Astrocyte of the cerebellum (primary cell): ENCODE measurements around the gene AGT.

Experiments used
- DNase-seq: peaks from one replicate; pipeline ENCODE4 v3.0.0-alpha.2; 2011; ENCODE audit warnings: low read depth
- H3K4me3 ChIP-seq: 2 replicates; pipeline ENCODE4 v1.5.1; 2011; ENCODE audit warnings: mild to moderate bottlenecking, low read depth, low read length, moderate library complexity
- CTCF ChIP-seq: IDR thresholded peaks from 2 replicates; pipeline ENCODE4 v1.5.1; 2012; ENCODE audit warnings: low read length, low read depth, moderate library complexity, mild to moderate bottlenecking; ENCODE audit errors: missing control alignments
- in situ Hi-C: cut with HindIII; loops from 2 replicates; pipeline ENCODE4 v1.10.0; 2017; ENCODE audit warnings: low sequenced_read_pairs

AGT gene

GRCh38 chr1:230750576-230750975 lies 36.7 kb upstream of the AGT start:
- H3K4me3 ChIP-seq = no peak overlapping the region
- TF ChIP-seq CTCF = no peak
- DNase-seq = no peak
- in situ Hi-C loops = no loop called here

GRCh38 chr1:230749635-230750034 lies 35.7 kb upstream of the AGT start:
- in situ Hi-C loops = no loop called here
- no peak for DNase-seq
- TF ChIP-seq CTCF = no peak
- H3K4me3 ChIP-seq = no peak overlapping the region

GRCh38 chr1:230749150-230749549 lies 35.2 kb upstream of the AGT start:
- H3K4me3 ChIP-seq = no peak overlapping the region
- no peak for TF ChIP-seq CTCF
- in situ Hi-C loops = no loop called here
- no peak for DNase-seq

GRCh38 chr1:230747890-230748800 lies 34.2 kb upstream of the AGT start:
- no peak overlapping the region for H3K4me3 ChIP-seq
- no peak for TF ChIP-seq CTCF
- in situ Hi-C loops = no loop called here
- no peak for DNase-seq

- in situ Hi-C loops = no loop called here
- TF ChIP-seq CTCF = no peak
These were observed 33.3 kb upstream of the AGT start, which contains the start of gene CAPN9 for GRCh38 chr1:230747127-230747730. CAPN9 (plus strand) TSS chr1:230747388; CDS start chr1:230747497, 109 bp downstream.

GRCh38 chr1:230746617-230747016 lies 32.7 kb upstream of the AGT start:
- in situ Hi-C loops = no loop called here
- no peak for DNase-seq
- no peak for TF ChIP-seq CTCF
- no peak overlapping the region for H3K4me3 ChIP-seq

More at GRCh38 chr1:230747127-230747730, 33.3 kb upstream of the AGT start, which contains the start of gene CAPN9:
- H3K4me3 ChIP-seq = no peak within 1 kb of the TSS
- no peak for DNase-seq
